Fibroblast of pulmonary artery (primary cell): ENCODE data around the gene BTBD8.
A peak's percentile ranks its signal among the peaks of the same experiment; 100 is the strongest.

Source experiments
- DNase-seq: peaks from one replicate; pipeline ENCODE4 v3.0.0-alpha.2; 2010; ENCODE audit warnings: low read depth
- H3K4me3 ChIP-seq: replicated peaks from 2 replicates; pipeline ENCODE4 v1.5.1; 2011; ENCODE audit warnings: low read depth, mild to moderate bottlenecking, control low read depth, low read length, moderate library complexity
- TF ChIP-seq, protein P1 (sequence below): IDR thresholded peaks from 2 replicates; pipeline ENCODE4 v1.5.1; 2011; ENCODE audit warnings: mild to moderate bottlenecking, control low read depth, low read length, inconsistent platforms; ENCODE audit errors: missing control alignments

The BTBD8 gene

DNA sequence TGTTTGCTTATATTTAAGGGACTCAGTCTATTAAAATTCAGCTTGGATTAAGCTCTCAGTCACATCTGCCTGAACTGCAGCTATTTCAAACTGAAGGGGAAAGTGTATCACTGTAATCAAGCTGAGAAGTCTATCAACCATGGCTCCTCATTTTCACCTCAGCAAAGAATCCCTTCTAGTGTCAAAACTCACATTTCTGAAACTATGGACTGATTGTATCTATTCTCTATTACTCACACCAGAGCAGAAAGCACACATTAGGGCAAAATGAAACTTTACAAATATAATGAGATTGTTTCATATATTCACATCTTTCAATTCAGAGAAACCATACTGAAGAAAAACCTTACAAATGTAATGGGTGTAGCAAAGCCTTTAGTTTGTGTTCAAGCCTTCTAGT lies 123.0 kb downstream of the BTBD8 start:
- TF ChIP-seq, protein P1, sequence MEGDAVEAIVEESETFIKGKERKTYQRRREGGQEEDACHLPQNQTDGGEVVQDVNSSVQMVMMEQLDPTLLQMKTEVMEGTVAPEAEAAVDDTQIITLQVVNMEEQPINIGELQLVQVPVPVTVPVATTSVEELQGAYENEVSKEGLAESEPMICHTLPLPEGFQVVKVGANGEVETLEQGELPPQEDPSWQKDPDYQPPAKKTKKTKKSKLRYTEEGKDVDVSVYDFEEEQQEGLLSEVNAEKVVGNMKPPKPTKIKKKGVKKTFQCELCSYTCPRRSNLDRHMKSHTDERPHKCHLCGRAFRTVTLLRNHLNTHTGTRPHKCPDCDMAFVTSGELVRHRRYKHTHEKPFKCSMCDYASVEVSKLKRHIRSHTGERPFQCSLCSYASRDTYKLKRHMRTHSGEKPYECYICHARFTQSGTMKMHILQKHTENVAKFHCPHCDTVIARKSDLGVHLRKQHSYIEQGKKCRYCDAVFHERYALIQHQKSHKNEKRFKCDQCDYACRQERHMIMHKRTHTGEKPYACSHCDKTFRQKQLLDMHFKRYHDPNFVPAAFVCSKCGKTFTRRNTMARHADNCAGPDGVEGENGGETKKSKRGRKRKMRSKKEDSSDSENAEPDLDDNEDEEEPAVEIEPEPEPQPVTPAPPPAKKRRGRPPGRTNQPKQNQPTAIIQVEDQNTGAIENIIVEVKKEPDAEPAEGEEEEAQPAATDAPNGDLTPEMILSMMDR, result no peak
- DNase-seq, result no peak
- no peak overlapping the region for H3K4me3 ChIP-seq

DNA sequence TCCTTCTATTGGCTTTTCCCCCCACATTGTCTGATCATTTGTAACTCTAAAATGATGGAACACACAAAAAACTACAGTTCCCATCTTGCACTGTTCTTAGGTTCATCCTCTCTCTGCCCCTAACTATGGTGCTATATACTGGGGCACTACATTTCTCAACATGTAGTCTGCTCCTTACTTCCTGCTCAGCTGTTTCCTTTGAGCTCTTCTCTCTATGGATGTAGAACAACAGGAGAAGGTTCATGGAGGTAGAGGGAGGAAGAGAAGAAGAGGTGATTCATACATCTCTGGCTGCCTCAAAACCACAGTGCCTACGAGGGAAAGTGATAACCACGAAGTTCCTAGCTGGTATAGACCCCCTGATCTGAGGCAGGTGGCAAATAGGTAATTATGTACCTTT lies 130.6 kb downstream of the BTBD8 start:
- no peak overlapping the region for H3K4me3 ChIP-seq
- peak; percentile 13 for DNase-seq
- TF ChIP-seq, protein P1, result no peak

DNA sequence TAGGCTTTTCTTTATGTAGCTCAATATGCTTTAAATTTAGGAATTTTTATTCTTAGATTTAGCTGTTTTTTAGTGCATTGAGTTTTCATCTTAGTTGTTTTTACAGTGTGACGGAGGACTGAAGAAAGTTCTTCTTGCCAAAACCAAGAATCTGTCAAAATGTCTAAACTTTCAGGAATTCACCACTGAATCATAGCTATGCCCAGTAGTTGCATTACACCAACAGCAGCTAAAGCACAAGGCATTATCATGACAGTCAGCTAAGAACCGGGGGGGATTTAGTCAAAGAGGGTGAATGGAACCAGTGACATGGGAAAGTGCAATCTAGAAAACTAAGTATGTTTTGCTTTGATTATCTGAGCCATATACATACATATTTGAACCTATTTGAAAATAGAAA lies 131.0 kb downstream of the BTBD8 start:
- peak; percentile 65 for DNase-seq
- TF ChIP-seq, protein P1, result no peak
- H3K4me3 ChIP-seq, result no peak overlapping the region

DNA sequence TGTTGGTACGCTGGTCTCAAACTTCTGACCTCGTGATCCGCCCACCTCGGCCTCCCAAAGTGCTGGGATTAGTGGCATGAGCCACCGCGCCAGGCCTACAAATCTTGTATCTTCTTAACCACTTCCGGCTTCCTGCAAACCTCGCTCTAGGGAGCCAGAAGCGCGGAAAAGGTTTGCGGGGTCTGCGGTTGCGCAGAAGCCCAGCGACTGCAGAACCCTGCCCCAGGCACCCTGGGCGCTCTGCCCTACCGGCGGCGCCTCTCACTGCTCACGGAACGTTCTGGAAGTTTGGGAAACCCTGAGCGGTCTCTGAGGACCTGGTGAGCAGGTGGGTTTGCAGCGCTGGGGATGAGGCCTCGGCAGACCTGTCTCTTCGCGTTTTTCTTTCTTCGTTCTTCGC lies 137.6 kb downstream of the BTBD8 start, which contains the start of gene C1orf146:
TSS of gene C1orf146 (plus strand) at position 195 of the 400 bp plus-strand sequence. CDS start 13,506 bp downstream, outside the sequence.
- H3K4me3 ChIP-seq, result no peak within 1 kb of the TSS
- no peak for DNase-seq
- TF ChIP-seq, protein P1, result no peak

DNA sequence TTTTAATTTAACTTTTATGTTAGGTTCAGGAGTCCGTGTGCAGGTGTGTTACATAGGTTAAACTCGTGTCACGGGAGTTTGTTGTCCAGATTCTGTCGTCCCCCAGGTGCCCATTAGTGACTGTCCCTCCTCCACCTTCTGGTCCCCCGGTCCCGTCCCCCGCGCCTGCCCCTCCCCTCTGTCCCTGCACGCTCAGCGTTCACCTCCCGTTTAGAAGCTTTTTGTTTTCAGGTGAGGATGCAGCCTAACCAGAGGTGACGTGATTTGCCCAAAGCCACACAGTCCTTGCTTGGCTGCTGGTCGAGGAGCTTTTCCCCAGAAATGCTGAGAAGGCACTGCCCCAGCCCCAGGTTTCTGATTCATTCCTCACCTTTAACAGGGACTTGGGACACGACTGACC lies 138.4 kb downstream of the BTBD8 start:
- no peak for DNase-seq
- TF ChIP-seq, protein P1, result no peak
- no peak overlapping the region for H3K4me3 ChIP-seq

DNA sequence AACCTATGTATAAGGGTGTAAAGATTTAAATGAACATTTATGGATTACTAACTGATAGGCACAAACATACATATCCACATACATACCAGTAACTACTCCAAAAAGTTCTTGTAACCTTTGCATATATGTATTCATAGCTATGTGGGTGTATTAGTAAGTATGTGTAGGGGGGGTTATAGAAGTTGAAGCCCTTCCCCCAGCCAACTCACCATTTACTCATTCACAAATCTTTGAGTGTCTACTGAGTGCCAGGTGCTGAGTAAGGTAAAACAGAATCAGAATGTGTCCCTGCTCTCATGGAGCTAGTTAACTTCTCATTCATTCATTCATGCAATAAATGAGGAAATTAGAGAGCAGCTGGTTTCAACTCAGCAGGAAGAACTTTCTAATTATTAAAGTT lies 138.9 kb downstream of the BTBD8 start:
- no peak overlapping the region for H3K4me3 ChIP-seq
- TF ChIP-seq, protein P1, result no peak
- no peak for DNase-seq

DNA sequence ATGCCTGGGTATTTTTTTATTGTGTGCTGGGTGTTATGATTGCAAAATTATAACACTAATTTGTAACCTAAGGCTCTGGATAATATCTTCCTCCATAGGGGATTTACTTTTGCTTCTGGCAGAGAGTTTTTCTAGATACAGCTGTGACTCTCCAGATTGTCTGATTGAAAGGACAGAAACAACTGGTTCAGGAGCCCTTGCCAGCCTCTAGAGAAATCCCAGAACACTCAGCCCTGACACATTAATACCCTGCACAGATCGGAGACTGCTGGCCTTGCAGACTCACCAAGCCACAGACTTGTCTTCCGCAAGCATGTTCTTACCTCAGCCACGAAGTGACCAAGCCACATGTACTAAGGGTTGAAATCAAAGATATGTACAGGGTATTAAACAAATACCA lies 148.3 kb downstream of the BTBD8 start:
- H3K4me3 ChIP-seq, result no peak overlapping the region
- no peak for DNase-seq
- TF ChIP-seq, protein P1, result no peak
